Measurements from ENCODE around the gene B4GALT7. TPM values are rescaled to one million over a fixed set of nuclear protein-coding genes. Genes with fewer than 3 reads are reported as not detected.

B4GALT7 gene
- polyA plus RNA-seq, 1 donor from 2014 or later = 60.2 TPM

GRCh38 chr5:177595026-177595585 lies 4.8 kb upstream of the B4GALT7 start:
- H4K20me1 ChIP-seq (ENCODE audit: insufficient read depth) = no peaks in the 10 kb centered on the region
- no peak overlapping the region for H3K4me2 ChIP-seq (ENCODE audit: low read length)
- H3K9me3 ChIP-seq (ENCODE audit: low read length) = no peaks in the 10 kb centered on the region
- H3K27me3 ChIP-seq (ENCODE audit: insufficient read depth, low read depth, low read length) = peaks cover 12% of the 10 kb centered on the region
- no peaks in the 10 kb centered on the region for H3F3A ChIP-seq (ENCODE audit: insufficient read depth, low read length, poor library complexity, severe bottlenecking)
- no peak overlapping the region for H2AFZ ChIP-seq (ENCODE audit: low read depth, low read length)
- peaks cover 8% of the 10 kb centered on the region for H3K36me3 ChIP-seq (ENCODE audit: insufficient read depth, low read length)
- H3K4me3 ChIP-seq (ENCODE audit: low read length) = no peak overlapping the region
- no peaks in the 10 kb centered on the region for H3K9me2 ChIP-seq (ENCODE audit: insufficient read depth, low read length)
- TF ChIP-seq POLR2AphosphoS5 (IDR thresholded peaks at IDR 0.05) (no peak), REST (IDR thresholded peaks at IDR 0.05; ENCODE audit: borderline replicate concordance) (no peak), EZH2 (IDR thresholded peaks at IDR 0.05; ENCODE audit: borderline replicate concordance, insufficient read depth, low read length, poor library complexity, severe bottlenecking) (no peak), RAD21 (conservative IDR thresholded peaks at IDR 0.05) (no peak)
- no peak overlapping the region for H3K9ac ChIP-seq (ENCODE audit: low read length)
- H3K79me2 ChIP-seq (replicated peaks; ENCODE audit: insufficient read depth, low read length) = peaks cover 11% of the 10 kb centered on the region
- no peak overlapping the region for H3K27ac ChIP-seq (ENCODE audit: low read length)

GRCh38 chr5:177595991-177596774 lies 3.7 kb upstream of the B4GALT7 start:
- no peak overlapping the region for H3K27ac ChIP-seq (ENCODE audit: low read length)
- H3K79me2 ChIP-seq (replicated peaks; ENCODE audit: insufficient read depth, low read length) = peaks cover 14% of the 10 kb centered on the region
- no peaks in the 10 kb centered on the region for H3K9me2 ChIP-seq (ENCODE audit: insufficient read depth, low read length)
- H3F3A ChIP-seq (ENCODE audit: insufficient read depth, low read length, poor library complexity, severe bottlenecking) = no peaks in the 10 kb centered on the region
- H3K27me3 ChIP-seq (ENCODE audit: insufficient read depth, low read depth, low read length) = peaks cover under 1% of the 10 kb centered on the region
- no peak overlapping the region for H3K9ac ChIP-seq (ENCODE audit: low read length)
- H3K4me2 ChIP-seq (ENCODE audit: low read length) = no peak overlapping the region
- no peaks in the 10 kb centered on the region for H4K20me1 ChIP-seq (ENCODE audit: insufficient read depth)
- H3K9me3 ChIP-seq (ENCODE audit: low read length) = no peaks in the 10 kb centered on the region
- H3K36me3 ChIP-seq (ENCODE audit: insufficient read depth, low read length) = peaks cover 8% of the 10 kb centered on the region
- TF ChIP-seq TAF1 (IDR thresholded peaks at IDR 0.05; ENCODE audit: low read depth) (no peak), POLR2AphosphoS5 (IDR thresholded peaks at IDR 0.05) (no peak), EP300 (conservative IDR thresholded peaks at IDR 0.05; ENCODE audit: poor library complexity, severe bottlenecking) (no peak), SMC3 (conservative IDR thresholded peaks at IDR 0.05; ENCODE audit: poor library complexity) (no peak), REST (IDR thresholded peaks at IDR 0.05; ENCODE audit: borderline replicate concordance) (no peak), CTCF (IDR thresholded peaks at IDR 0.05; ENCODE audit: poor library complexity, severe bottlenecking) (no peak), RAD21 (conservative IDR thresholded peaks at IDR 0.05) (no peak), MXI1 (conservative IDR thresholded peaks at IDR 0.05; ENCODE audit: poor library complexity, severe bottlenecking) (no peak), EZH2 (IDR thresholded peaks at IDR 0.05; ENCODE audit: borderline replicate concordance, insufficient read depth, low read length, poor library complexity, severe bottlenecking) (no peak)
- H3K4me3 ChIP-seq (ENCODE audit: low read length) = no peak overlapping the region
- H2AFZ ChIP-seq (ENCODE audit: low read depth, low read length) = no peak overlapping the region
